T-helper 22 cell (primary cell): Measurements from ENCODE around the gene TFCP2L1.
"Not testable (repeated sequence)": the region's sequence is repeated elsewhere in the genome, so short reads cannot be mapped to it uniquely, and the experiment has no call there.

Experiments used
- DNase-seq: peaks from one replicate; pipeline ENCODE4 v3.0.0-alpha.2; 2020; ENCODE audit warnings: low read depth

Gene TFCP2L1

DNA sequence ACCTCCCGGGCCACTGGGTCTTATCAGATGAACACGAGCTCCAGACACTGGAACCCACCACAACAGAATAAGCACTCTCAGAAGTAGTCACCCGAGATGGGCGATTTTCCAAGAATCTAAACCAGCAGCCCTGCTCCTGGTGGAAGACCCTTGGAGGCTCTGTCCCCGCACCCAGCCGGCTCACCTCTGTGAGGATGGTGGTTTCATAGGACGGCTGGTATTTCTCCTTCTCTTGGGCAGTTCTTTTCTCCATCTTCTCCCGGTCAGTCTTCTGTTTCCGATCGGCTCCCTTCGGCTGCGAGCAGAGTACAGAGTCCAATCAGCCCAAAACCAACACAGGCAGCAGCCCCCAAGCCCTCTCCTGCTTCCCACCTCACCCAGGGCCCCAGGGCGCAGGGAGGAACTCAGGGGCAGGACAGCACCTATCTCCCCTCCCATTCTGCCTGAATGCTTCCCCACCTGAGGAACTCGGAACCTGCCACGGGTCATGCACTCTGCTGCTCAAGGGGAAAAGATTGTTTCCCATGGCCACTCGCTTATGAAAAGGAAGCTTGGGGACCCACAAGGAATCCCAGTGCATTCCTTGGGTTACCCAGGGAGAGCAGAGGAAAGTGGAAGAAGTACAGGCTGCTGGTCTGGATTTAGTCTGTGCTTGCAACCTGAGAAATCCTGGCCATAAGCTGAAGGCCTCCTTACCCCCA lies 42.7 kb downstream of the TFCP2L1 start:
- no peak for DNase-seq

DNA sequence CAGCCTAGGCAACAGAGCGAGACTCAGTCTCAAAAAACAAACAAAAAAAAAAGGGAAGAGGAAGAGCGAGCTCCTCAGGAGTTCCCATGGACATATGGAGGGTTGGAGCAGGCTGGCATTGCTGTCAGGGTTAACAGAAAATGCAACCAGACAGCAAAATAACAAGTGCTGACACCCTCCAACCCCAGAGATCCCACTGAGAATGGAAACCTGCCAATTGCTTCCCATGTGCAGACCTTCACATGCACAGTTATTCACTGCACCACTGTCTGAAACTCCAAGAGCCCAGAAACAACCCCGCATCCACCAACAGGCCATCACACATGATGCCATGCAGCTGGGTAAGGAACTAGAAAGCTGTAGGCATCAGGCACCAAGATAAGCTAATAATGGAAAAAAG lies 43.5 kb downstream of the TFCP2L1 start:
- DNase-seq = no peak

DNA sequence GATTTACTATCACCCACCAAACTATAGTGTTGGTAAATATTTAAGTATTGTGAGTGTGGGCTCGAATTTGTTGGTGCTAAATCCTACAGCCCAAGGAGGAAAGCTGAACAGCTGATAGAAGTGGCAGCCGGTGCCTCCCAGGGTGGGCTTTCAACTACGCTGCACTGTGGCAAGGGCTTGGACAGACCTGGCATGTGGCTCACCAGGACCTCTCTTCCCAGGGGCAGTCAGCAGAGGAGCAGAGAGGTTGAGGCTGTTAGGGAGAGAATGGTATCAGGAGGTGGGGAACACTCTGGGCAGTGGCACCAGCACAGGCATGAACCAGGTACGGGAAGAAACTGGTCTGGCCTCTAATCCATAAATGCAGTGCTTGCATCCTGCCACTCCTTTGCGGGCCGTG lies 44.6 kb downstream of the TFCP2L1 start:
- DNase-seq = no peak

DNA sequence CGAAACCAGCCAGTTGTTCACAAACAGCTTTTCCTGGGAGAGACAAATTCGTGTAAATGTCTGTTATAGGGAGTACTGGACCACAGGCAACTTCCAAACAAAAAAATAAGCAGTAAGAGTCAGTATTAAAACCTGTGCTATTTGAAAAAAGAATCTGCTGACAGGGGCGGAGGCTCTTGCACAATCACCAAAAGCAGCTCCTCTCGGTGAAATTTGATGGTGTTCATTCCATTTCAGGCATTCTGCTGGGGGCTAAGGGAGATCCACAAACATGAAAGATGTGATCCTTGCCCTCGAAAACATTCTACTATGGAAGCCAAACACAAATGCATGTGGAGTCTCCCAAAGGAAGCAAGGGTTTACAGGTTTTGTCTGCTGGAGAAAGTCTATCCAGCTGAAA lies 45.0 kb downstream of the TFCP2L1 start:
- no peak for DNase-seq

DNA sequence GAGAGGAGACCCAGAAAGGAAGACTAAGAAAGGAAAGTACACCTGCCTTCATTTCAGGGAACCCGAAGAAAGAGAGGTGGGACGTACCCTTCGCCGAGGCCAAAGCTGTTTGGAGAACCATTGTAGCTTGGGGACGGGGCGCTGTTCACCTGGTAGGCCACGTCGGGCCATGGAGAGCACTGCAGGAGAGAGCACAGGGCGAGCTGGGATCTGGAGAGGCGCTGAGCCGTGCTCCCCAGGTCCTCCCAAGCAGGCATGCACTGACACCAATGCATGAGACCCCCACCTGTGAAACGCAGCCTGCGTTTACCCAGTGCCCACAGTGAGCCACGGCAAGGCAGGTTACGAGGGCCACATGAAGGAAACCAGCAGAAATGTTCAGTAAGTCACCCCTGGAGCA lies 45.5 kb downstream of the TFCP2L1 start:
- no peak for DNase-seq

DNA sequence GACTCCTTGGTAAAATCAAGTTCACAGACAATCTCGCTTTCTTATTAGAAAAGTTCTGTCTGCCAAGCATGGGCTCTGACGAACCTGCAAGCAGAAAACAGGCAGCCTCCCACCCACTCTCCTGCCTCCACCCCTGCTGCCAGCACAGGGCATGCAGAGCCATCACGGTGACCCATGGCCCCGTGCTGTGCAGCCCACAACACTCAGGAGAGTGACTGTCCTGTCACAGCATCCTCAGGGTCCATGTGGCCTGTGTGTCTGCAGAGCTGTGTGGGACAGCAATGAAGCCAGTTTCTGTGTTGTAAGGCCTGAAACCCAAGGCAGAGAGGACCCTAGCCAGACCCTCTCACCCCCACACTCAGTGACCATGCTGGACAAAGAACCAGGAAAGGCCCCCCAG lies 46.2 kb downstream of the TFCP2L1 start:
- DNase-seq = no peak

DNA sequence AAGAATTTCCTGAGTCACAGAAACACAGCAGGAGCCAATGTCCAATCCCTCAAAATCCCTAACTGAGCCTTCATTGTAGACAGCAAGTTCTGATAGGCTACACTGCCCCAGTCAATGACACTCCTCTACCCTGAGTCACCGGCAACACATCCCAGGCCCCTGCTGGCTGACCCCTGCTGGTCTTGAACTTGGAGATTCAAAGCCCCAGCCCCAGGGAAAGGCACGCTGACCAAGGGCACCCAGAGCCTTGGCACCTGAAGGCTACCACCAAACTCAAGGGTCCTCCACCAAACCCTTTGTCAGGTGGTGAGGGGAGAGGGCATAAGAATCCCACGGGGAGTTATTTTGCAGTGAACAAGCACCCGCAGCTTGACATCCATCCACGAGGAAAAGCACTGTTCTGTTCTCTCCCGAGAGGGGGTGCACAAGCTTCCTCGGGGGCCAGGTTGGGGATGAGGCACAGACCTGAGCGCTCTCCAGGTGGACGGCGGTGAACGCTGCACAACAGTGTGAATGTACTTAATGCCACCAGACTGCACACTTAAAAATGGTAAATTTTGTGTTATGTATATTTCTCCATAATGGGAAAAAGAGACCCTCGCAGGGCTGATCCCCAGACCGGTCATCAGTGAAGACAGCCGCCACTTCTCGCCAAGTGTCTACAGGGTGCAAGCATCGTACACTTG lies 46.9 kb downstream of the TFCP2L1 start:
- DNase-seq = no peak

DNA sequence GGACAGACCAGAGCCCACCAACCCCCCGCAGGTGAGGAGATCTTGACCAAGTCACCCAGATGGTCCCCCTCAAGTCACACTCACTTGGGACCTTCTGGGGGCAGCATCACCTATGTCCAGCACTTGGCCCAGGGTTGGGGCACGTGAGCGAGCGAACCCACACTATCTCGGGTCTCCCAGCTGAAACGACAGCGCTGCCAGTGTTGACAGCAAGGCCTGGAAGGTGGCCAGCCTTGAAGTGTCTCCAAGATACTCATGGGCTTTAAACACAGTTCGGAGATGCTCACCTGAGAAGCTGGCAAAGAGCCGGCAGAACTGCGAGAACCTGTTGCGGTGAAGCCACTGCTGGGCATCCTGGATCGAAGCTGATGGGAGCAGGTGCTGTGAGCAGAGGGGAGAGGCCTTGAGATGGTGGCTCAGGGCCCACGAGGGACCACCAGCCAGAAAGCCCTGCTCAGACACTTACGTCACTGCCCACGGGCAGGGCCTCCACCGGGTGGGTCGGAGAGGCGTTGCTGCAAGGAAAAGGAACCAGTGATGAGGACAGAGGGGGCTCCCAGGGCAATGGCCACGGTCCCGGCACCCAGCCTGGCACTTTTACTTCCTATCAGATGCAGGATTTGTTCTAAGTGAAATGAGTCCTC lies 47.5 kb downstream of the TFCP2L1 start:
- no peak for DNase-seq

DNA sequence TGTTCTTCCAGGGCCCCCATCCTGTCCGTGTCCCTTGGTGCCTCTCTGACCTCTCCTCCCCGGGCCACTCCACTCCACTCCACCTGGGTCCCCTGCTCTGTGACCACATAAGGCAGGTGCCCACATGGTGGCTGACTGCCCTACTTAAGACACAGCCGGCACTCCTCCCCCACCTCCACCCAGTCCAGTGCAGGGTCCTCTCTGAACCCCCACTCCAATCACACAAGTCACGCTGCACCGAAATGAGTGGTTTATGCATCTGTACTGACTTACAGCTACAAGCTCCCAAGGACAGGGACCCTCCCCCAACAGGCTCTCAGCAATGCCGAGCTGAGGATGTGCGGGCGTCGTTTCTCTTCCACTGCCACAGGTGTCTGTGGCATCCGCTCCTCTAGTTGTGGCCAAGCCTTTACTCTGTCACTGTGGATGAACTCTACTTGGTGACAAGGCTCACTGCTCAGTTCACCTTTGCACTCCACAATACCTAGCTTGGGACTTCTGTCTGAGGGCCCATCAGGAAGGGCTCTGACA lies 48.3 kb downstream of the TFCP2L1 start:
- no peak for DNase-seq

DNA sequence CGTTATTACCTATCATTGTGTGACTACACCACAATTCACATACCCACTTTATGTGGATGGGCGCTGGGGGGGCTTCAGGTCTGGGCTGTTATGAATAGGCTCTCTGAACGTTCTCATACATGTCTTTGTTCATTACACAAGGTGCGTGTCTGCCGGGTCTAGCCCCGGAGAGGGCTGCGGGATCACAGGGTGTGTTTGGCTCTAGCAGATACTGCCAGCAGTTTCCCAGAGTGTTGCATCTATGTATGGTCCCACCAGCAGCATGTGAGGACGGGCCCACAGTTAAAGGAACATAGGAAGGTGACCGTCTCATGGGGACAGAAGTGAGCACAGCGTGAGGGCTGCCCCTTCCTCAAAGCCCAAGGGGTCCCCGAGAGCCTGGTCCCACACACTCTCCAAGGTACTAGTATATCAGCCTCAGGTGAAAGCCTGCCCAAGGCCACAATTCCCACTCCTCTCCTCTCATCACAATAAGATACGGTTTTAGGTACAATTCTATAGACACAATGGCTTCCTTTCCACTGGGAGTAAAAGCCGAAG lies 48.8 kb downstream of the TFCP2L1 start:
- DNase-seq = no peak

DNA sequence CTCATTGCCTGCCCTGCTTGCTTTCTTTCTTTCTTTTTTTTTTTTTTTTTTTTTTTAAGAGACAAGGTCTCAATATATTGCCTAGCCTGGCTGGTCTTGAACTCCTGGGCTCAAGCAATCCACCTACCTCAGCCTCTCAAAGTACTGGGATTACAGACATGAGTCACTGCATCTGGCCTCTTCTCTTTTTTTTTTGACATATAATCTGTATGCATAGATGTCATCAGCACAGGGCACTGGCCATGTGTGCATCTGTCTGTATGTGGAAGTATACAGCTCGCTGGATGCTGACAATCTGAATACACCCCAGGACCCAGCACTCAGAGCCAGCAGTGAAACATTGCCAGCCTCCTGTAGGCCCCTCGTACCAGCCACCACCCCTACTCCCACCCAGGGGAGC lies 49.5 kb downstream of the TFCP2L1 start:
- no peak for DNase-seq

DNA sequence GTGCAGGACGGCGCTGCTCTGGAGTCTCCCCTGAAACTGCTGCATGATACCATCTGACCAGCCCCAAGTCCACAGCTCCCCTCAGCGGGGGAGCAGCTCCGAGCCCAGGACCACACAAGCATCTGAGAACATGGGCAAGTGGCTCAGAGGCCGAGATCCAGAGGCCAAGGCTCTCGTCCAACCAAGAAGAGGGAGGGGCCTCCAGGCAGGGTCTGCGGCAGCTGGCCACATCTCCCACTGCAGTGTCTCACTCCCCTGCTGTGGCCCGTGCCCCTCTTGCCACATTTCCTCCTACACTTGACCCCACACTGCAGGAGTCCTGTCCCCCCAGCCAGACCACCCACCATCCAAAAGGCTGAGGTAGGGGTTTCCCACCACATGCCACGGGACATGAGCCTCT lies 50.2 kb downstream of the TFCP2L1 start:
- DNase-seq = no peak

DNA sequence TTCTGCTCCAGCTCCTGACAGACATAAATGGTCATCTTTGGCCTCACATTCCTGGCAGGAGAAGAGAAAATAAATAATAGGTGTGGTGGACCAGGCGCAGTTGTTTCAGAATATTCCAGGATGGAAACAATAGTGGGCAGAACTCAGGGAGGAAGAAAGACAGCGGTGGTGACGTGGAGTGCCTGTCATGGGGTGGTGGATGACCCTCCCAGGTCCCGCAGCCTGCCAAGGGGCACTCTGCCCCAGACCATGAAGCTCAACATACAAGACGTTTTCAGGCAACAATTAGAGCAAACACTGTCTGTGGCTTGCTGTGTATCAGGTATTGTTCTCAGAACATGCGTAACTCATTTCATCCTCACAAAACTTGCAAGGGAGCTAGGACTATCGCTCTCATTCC lies 50.9 kb downstream of the TFCP2L1 start:
- no peak for DNase-seq

DNA sequence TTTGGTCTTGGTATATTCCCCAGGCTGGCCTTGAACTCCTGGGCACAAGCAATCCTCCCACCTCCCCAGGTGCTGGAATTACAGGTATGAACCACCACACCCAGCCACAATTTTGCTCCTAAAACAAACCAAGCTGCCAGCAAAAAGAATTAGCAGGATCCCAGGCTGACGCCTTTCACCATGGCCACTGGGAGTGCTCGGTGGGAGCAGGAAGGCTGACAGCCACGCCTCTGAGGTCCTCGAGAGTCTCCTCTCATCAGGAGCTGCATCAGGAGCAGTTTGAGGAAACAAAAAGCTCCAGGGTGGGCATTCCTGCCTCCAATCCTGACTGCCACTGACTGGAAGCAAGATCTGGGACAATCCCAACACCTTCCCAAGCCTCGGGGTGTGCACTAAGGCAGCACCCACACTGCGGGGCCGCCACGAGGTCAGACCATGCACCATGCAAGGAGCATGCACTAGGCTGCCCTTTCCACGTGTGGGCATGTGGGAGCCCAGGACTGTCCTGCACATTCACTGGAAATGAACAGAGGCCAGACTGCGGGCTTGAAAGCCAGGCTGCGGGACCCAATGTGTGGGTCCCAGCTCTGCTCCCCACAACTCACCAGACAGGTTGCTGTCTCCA lies 51.4 kb downstream of the TFCP2L1 start:
- no peak for DNase-seq

DNA sequence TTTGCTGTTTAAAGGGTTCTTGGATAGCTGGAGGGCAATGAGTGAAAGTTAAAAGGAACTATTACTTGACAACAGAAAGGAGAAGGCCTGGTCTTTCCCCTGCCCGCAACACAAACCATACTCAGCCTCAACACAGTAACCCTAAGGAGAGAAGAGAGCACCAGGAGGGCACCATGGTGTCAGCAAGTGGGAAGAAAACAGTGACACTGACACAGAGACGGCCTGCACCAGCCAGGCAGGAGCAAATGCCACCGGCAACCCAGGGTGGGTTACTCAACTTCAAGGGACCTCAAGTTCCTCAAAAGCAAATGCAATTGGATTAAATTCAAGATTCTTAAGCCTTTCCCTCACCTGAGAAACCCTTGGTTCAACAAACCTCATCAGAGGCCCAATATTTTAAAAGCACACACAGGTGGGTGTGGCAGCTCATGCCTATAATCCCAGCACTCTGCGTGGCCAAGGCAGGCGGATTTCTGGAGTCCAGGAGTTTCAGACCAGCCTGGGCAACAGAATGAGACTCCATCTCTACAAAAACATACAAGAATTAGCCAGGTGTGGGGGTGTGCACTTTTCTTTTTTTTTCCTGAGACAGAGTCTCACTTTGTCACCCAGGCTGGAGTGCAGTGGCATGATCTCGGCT lies 52.3 kb downstream of the TFCP2L1 start:
- no peak for DNase-seq

DNA sequence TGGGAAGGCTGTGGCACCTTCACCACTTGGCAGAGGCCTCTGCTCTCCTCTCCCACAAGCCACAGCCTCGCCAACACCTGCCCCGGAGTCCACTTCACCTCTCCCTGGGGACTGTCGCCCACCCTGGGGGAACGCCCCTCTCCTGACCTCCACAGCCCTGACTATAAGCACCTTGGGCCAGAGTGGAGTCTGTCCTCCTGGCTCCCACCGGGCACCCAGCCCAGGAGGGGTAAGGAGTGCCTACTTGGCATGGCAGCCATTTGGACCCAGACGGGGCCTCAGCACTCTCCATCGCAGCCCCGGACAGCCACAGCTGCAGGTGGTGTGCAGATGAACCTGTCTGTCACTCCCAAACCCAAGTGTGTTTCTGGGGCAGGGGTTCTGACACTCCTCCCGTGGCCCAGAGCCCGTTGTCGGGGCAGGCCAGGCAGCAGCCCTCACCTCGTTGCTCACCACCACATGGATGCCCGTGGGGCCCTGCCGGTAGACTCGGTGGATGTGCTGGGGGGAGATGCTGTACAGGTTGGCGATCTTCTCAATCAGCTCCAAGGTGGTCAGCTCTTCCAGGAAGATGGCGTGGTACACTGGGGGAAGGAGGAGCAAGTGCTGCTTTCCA lies 53.5 kb downstream of the TFCP2L1 start:
- no peak for DNase-seq

DNA sequence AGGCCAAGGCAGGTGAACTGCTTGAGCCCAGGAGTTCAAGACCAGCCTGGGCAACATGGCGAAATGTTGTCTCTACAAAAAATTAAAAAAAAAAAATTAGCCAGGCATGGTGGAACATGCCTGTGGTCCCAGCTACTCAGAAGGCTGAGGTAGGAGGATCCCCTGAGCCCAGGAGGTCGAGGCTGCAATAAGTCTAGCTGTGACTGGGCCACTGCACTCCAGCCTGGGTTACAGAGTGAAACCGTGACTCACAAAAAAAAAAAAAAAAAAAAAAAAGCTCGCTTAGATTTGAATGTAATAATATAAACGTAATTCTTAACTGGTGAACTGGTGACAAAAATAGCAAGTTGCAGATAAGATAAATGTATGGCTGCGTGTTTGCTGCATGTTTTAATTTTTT lies 56.5 kb downstream of the TFCP2L1 start:
- DNase-seq = no peak

DNA sequence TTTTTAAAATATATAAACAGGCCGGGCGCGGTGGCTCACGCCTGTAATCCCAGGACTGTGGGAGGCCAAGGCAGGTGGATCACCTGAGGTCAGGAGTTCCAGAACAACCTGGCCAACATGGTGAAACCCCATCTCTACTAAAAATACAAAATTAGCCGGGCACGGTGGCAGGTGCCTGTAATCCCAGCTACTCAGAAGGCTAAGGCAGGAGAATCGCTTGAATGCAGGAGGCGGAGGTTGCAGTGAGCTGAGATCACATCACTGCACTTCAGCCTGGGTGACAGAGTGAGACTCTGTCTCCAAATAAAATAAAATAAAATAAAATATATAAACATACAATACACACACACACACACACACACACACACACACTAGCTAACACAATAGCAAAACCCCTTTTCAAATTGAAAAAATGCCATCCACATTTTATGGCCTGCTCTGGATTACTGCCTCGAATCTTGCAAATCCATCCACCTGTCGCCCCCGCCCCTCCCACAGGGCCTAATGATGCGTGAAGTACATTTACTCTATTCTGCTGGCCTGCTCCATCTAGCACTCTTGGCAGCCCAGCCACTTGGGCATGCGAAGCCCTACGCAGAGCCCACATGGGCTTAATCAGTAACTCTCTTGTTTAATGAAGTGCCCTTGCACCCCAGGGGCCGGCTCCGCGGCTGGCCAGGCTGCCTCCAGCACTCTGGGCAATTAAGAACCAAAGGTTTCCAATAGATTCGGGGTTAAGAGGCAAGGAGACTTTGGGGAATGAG lies 57.4 kb downstream of the TFCP2L1 start:
- DNase-seq = not testable (repeated sequence)

DNA sequence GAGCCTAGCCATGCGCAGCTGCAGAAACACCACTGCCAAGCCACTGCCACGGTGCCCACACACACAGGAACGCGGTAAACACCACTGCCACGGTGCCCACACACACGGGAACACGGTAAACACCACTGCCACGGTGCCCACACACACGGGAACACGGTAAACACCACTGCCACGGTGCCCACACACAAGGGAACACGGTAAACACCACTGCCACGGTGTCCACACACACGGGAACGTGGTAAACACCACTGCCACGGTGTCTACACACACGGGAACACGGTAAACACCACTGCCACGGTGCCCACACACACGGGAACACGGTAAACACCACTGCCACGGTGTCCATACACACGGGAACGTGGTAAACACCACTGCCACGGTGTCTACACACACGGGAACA lies 59.3 kb downstream of the TFCP2L1 start:
- DNase-seq = not testable (repeated sequence)

DNA sequence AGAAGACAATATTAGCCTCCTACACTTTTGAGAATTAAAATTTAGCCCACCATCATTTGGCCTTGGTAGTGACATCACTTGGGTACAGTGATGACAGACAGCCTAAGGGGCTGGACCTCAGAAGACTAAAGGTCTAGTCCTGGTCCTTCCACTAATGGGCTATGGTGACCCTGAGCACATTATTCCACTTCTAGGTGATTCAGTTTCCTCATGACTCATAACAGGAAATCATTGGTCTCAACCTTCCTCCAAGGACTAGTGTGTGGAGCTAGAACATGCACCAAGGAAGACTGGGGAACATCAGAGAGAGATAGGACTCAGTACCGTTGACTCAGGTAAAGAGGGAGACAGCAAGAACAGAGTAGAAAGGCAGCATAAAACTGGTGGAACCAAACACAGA lies 64.0 kb downstream of the TFCP2L1 start:
- DNase-seq = no peak

DNA sequence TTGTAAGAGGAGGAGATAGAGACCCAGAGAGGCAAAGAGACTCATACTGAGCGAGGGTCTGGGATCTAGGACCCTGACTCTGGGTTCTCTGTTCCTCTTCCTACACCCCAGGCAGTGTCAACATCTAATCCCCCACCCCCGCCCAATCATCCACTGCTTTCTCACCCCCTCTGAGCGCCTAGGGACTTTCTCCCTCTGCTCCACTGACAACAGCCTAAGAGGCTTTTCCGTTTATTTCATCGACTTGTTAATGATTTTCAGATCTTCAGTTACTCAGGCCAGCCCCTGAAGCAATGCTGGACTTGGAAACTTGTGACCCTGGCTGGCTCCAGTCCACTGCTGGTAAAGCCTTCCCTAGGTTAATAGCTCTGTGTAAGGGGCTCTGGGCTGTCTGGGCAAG lies 65.1 kb downstream of the TFCP2L1 start:
- no peak for DNase-seq
